ENCODE results near the gene RSL24D1. TPM values are rescaled to one million over a fixed set of nuclear protein-coding genes. Genes with fewer than 3 reads are reported as not detected.

Gene RSL24D1
- total RNA-seq, 1 experiment from 2014 or later = 111 TPM

- Histone ChIP-seq H2BK15ac (ENCODE audit: low read depth, low read length) (no peak overlapping the region), H3K79me2 (ENCODE audit: insufficient read depth, low read length) (peaks cover 37% of the 10 kb centered on the region), H2BK12ac (ENCODE audit: insufficient read length, low read depth, low read length) (no peak overlapping the region), H4K8ac (replicated peaks; ENCODE audit: insufficient read length, low read depth, low read length) (no peak overlapping the region), H4K91ac (ENCODE audit: insufficient read length, low read depth, low read length) (no peak overlapping the region), H3K4me1 (ENCODE audit: insufficient read depth, low read length) (no peaks in the 10 kb centered on the region), H2AFZ (ENCODE audit: low read length) (no peak overlapping the region), H3K27ac (ENCODE audit: insufficient read length, low read depth, low read length) (no peak overlapping the region), H3K23ac (ENCODE audit: insufficient read length, low read depth, low read length) (no peak overlapping the region), H3K27me3 (ENCODE audit: insufficient read depth, low read length) (no peaks in the 10 kb centered on the region), H3K4ac (ENCODE audit: low read depth, low read length) (no peak overlapping the region), H3K9ac (ENCODE audit: extremely low read depth, insufficient read length, low read length) (no peak overlapping the region), H2AK5ac (ENCODE audit: insufficient read length, low read length) (no peak overlapping the region), H2BK120ac (ENCODE audit: low read depth, low read length, poor library complexity, severe bottlenecking) (no peak overlapping the region), H3T11ph (ENCODE audit: low read length) (no peak overlapping the region), H3K56ac (ENCODE audit: insufficient read length, low read depth, low read length) (no peak overlapping the region), H2BK20ac (ENCODE audit: low read depth, low read length, poor library complexity, severe bottlenecking) (no peak overlapping the region), H3K23me2 (ENCODE audit: insufficient read length, low read depth, low read length, poor library complexity, severe bottlenecking) (peaks cover 3% of the 10 kb centered on the region), H3K4me2 (ENCODE audit: insufficient read depth, insufficient read length, low read length) (no peak overlapping the region), H4K5ac (ENCODE audit: insufficient read length, low read depth, low read length) (no peak overlapping the region), H3K14ac (ENCODE audit: insufficient read depth, low read length) (no peak overlapping the region), H2BK5ac (ENCODE audit: insufficient read length, low read length) (no peak overlapping the region), H3K18ac (ENCODE audit: insufficient read length, low read depth, low read length) (no peak overlapping the region), H4K20me1 (ENCODE audit: control insufficient read depth, insufficient read depth, insufficient read length) (no peaks in the 10 kb centered on the region), H3K9me3 (ENCODE audit: control insufficient read depth, low read depth, low read length) (no peaks in the 10 kb centered on the region), H3K79me1 (ENCODE audit: insufficient read depth, low read depth, low read length, poor library complexity, severe bottlenecking) (peaks cover 6% of the 10 kb centered on the region)
- Mint-ChIP-seq H3K9me3 (peaks cover 7 to 8% of the 10 kb centered on the region in 2 experiments; a peak in 4 of 5 replicates), H3K4me3 (no peak overlapping the region; a peak in 1 of 5 replicates), H3K4me1 (peaks cover 0 to 3% of the 10 kb centered on the region in 2 experiments; a peak in 2 of 4 replicates), H3K36me3 (ENCODE audit: insufficient read depth in 1 of 3, low read depth in 3 of 3) (peaks cover 20 to 49% (median 40%) of the 10 kb centered on the region in 3 experiments; a peak in 6 of 7 replicates), H3K27ac (no peak overlapping the region; a peak in 2 of 7 replicates), H3K27me3 (ENCODE audit: low read depth) (no peaks in the 10 kb centered on the region)
- TF ChIP-seq, protein P1, sequence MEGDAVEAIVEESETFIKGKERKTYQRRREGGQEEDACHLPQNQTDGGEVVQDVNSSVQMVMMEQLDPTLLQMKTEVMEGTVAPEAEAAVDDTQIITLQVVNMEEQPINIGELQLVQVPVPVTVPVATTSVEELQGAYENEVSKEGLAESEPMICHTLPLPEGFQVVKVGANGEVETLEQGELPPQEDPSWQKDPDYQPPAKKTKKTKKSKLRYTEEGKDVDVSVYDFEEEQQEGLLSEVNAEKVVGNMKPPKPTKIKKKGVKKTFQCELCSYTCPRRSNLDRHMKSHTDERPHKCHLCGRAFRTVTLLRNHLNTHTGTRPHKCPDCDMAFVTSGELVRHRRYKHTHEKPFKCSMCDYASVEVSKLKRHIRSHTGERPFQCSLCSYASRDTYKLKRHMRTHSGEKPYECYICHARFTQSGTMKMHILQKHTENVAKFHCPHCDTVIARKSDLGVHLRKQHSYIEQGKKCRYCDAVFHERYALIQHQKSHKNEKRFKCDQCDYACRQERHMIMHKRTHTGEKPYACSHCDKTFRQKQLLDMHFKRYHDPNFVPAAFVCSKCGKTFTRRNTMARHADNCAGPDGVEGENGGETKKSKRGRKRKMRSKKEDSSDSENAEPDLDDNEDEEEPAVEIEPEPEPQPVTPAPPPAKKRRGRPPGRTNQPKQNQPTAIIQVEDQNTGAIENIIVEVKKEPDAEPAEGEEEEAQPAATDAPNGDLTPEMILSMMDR (conservative IDR thresholded peaks at IDR 0.05) = no peak
- DNase-seq = no peak
Measured at GRCh38 chr15:55194256-55194655, 2.5 kb downstream of the RSL24D1 start.

All from H9 (cell line).